GM19397 (cell line): Measurements from ENCODE around the gene PLEKHA8.

Source experiments
- ATAC-seq: cut with Tn5 transposase; IDR thresholded peaks from one replicate; pipeline ENCODE4 v1.9.1; 2021; ENCODE audit warnings: mild to moderate bottlenecking, moderate library complexity; ENCODE audit not compliant: unreplicated experiment

PLEKHA8 gene

GRCh38 chr7:30166155-30166840 lies 138.1 kb downstream of the PLEKHA8 start:
- ATAC-seq = no peak

- no peak for ATAC-seq
Measured at GRCh38 chr7:30166841-30167235, 138.6 kb downstream of the PLEKHA8 start.

- no peak for ATAC-seq
Measured at GRCh38 chr7:30167901-30168300, 139.7 kb downstream of the PLEKHA8 start.

- ATAC-seq = no peak
Measured at GRCh38 chr7:30168835-30169573, 140.8 kb downstream of the PLEKHA8 start.

GRCh38 chr7:30169579-30169978 lies 141.4 kb downstream of the PLEKHA8 start:
- ATAC-seq = no peak

GRCh38 chr7:30170476-30171205 lies 142.4 kb downstream of the PLEKHA8 start:
- ATAC-seq = no peak

- no peak for ATAC-seq
Measured at GRCh38 chr7:30171766-30172447, 143.7 kb downstream of the PLEKHA8 start.

- no peak for ATAC-seq
Measured at GRCh38 chr7:30172451-30172850, 144.2 kb downstream of the PLEKHA8 start.

- no peak for ATAC-seq
Measured at GRCh38 chr7:30173058-30173897, 145.1 kb downstream of the PLEKHA8 start.

GRCh38 chr7:30175180-30175579 lies 147.0 kb downstream of the PLEKHA8 start:
- ATAC-seq = no peak

- ATAC-seq = no peak
Measured at GRCh38 chr7:30175636-30176147, 147.5 kb downstream of the PLEKHA8 start.

GRCh38 chr7:30176463-30177109 lies 148.4 kb downstream of the PLEKHA8 start:
- no peak for ATAC-seq

GRCh38 chr7:30177186-30177585 lies 149.0 kb downstream of the PLEKHA8 start:
- ATAC-seq = no peak

GRCh38 chr7:30177965-30178364 lies 149.8 kb downstream of the PLEKHA8 start:
- no peak for ATAC-seq

GRCh38 chr7:30178748-30179436 lies 150.7 kb downstream of the PLEKHA8 start:
- ATAC-seq = peak; percentile 68
